Measurements from ENCODE around the gene MYRIP. TPM values are rescaled to one million over a fixed set of nuclear protein-coding genes. Genes with fewer than 3 reads are reported as not detected.

Gene MYRIP
- total and polyA plus RNA-seq, 10 of the 15 experiments (the other 5 are each of a cell fraction or from before 2014, with no cell fraction given): 0.03 to 0.08 (median 0.04) TPM; not detected in 6

GRCh38 chr3:39911465-39912309 is 102.3 kb downstream of the MYRIP start:
- POLR2A ChIA-PET: no interaction called here
- Histone ChIP-seq H3K4me2 (ENCODE audit: control insufficient read depth, insufficient read depth) (no peak overlapping the region), H3K9me3 (replicated peaks; ENCODE audit: control insufficient read depth, insufficient read depth, low read length) (no peaks in the 10 kb centered on the region), H3K27me3 (replicated peaks in 1 of 2; ENCODE audit: control insufficient read depth in 2 of 2, insufficient read depth in 2 of 2, low read length in 1 of 2) (no peaks in the 10 kb centered on the region), H3K9ac (ENCODE audit: control insufficient read depth, insufficient read depth, low read length) (no peak overlapping the region), H3K36me3 (ENCODE audit: control insufficient read depth in 2 of 2, insufficient read depth in 2 of 2, low read length in 1 of 2) (no peaks in the 10 kb centered on the region), H3K4me3 (no peak overlapping the region), H3K27ac (ENCODE audit: control insufficient read depth, insufficient read depth) (no peak overlapping the region), H3K4me1 (ENCODE audit: control insufficient read depth, insufficient read depth, low read length) (no peaks in the 10 kb centered on the region), H4K20me1 (ENCODE audit: control insufficient read depth, insufficient read depth) (no peaks in the 10 kb centered on the region), H3K79me2 (ENCODE audit: control insufficient read depth, insufficient read depth, low read length) (no peaks in the 10 kb centered on the region), H2AFZ (ENCODE audit: control insufficient read depth, low read depth, low read length) (no peak overlapping the region)
- BruUV-seq (replicated peaks): no TSS peak
- intact Hi-C loops (cut with micrococcal nuclease; ENCODE audit: unreplicated experiment): no loop called here
- SMC1A ChIA-PET (ENCODE audit: uncharacterized antibody, unreplicated experiment): no interaction called here
- RAD21 ChIA-PET (ENCODE audit: unreplicated experiment): no interaction called here
- in situ Hi-C loops (cut with MboI): no loop called here
- DNase-seq (ENCODE audit: low read depth, low spot score) (no peak), FAIRE-seq (no peak), ATAC-seq (no peak)
- CTCF ChIA-PET: no interaction called here
- 25% methylated on average over 3 of the region's 3 CpGs for WGBS (ENCODE audit: insufficient coverage, insufficient replicate concordance, low lambda C conversion rate, missing lambda C conversion rate)
- TF ChIP-seq EGR1 (IDR thresholded peaks at IDR 0.05; ENCODE audit: borderline replicate concordance in 1 of 2, low read depth in 2 of 2, low read length in 2 of 2) (no peak), HCFC1 (IDR thresholded peaks at IDR 0.05; ENCODE audit: low read length) (no peak), GABPA (IDR thresholded peaks at IDR 0.05; ENCODE audit: low read depth) (no peak), TARDBP (IDR thresholded peaks at IDR 0.05; ENCODE audit: borderline replicate concordance) (no peak), REST (IDR thresholded peaks at IDR 0.05; ENCODE audit: low read depth, low read length) (no peak), SREBF1 (IDR thresholded peaks at IDR 0.05; ENCODE audit: low read length) (no peak), JUNB (IDR thresholded peaks at IDR 0.05) (no peak), NFYB (IDR thresholded peaks at IDR 0.05; ENCODE audit: insufficient read depth, low read depth, low read length) (no peak), ZBTB40 (IDR thresholded peaks at IDR 0.05; ENCODE audit: borderline replicate concordance) (no peak), HDGF (IDR thresholded peaks at IDR 0.05) (no peak), POLR2AphosphoS5 (IDR thresholded peaks at IDR 0.05; ENCODE audit: low read length) (no peak), CBFB (IDR thresholded peaks at IDR 0.05; ENCODE audit: low read depth) (no peak), KDM1A (IDR thresholded peaks at IDR 0.05; ENCODE audit: borderline replicate concordance) (no peak)
- TF ChIP-seq, protein P1, sequence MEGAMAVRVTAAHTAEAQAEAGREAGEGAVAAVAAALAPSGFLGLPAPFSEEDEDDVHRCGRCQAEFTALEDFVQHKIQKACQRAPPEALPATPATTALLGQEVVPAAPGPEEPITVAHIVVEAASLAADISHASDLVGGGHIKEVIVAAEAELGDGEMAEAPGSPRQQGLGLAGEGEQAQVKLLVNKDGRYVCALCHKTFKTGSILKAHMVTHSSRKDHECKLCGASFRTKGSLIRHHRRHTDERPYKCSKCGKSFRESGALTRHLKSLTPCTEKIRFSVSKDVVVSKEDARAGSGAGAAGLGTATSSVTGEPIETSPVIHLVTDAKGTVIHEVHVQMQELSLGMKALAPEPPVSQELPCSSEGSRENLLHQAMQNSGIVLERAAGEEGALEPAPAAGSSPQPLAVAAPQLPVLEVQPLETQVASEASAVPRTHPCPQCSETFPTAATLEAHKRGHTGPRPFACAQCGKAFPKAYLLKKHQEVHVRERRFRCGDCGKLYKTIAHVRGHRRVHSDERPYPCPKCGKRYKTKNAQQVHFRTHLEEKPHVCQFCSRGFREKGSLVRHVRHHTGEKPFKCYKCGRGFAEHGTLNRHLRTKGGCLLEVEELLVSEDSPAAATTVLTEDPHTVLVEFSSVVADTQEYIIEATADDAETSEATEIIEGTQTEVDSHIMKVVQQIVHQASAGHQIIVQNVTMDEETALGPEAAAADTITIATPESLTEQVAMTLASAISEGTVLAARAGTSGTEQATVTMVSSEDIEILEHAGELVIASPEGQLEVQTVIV (IDR thresholded peaks at IDR 0.05; ENCODE audit: borderline replicate concordance, partially characterized antibody): no peak

Data from GM12878 (cell line).